OCI-LY3 (cell line): ENCODE results near the gene CCDC134.

Experiments used
- EZH2phosphoT487 ChIP-seq: fragments of 200-600 bp; shearing (Covaris generic); IDR thresholded peaks from 2 replicates; pipeline ENCODE4 v1.6.1; 2018; ENCODE audit warnings: antibody characterized with exemption, mixed run types, low read depth
- TF ChIP-seq, protein P1 (sequence below): fragments of 200-600, 300-600 bp; sonication (generic); IDR thresholded peaks from 2 replicates; pipeline ENCODE4 v1.5.1; 2014; ENCODE audit warnings: antibody characterized with exemption, low read length, low read depth

DNA sequence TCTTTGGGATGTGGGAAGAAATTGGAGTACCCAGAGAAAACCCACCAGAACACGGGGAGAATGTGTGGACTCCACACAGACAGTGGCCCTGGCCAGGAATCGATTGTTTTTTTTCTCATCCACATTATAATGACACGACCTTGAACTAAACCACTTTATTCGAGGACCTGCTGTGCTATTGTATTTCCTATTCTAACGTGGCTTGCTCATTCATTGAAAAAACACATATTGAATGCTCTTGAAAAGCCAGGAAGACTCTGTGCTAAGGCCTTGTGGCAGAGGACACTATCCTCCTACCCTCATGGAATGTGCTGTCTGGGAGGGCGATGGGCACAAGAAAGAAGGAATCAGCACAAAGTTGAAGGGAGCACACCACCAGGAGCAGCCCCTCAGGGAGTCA, 23.3 kb downstream of the CCDC134 start:
- TF ChIP-seq, protein P1, sequence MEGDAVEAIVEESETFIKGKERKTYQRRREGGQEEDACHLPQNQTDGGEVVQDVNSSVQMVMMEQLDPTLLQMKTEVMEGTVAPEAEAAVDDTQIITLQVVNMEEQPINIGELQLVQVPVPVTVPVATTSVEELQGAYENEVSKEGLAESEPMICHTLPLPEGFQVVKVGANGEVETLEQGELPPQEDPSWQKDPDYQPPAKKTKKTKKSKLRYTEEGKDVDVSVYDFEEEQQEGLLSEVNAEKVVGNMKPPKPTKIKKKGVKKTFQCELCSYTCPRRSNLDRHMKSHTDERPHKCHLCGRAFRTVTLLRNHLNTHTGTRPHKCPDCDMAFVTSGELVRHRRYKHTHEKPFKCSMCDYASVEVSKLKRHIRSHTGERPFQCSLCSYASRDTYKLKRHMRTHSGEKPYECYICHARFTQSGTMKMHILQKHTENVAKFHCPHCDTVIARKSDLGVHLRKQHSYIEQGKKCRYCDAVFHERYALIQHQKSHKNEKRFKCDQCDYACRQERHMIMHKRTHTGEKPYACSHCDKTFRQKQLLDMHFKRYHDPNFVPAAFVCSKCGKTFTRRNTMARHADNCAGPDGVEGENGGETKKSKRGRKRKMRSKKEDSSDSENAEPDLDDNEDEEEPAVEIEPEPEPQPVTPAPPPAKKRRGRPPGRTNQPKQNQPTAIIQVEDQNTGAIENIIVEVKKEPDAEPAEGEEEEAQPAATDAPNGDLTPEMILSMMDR, result no peak
- TF ChIP-seq EZH2phosphoT487, result no peak
